DND-41 (cell line): ENCODE measurements around the gene CHIC1.

Experiments used
- CTCF ChIP-seq: IDR thresholded peaks from 2 replicates; pipeline ENCODE4 v1.5.1; 2012; ENCODE audit warnings: borderline replicate concordance, low read length, moderate library complexity, mild to moderate bottlenecking; ENCODE audit not compliant: poor library complexity, severe bottlenecking; ENCODE audit errors: extremely low read depth
- EZH2 ChIP-seq: IDR thresholded peaks from 3 replicates; pipeline ENCODE4 v1.6.1; 2012; ENCODE audit warnings: borderline replicate concordance, low read depth, mild to moderate bottlenecking, moderate library complexity, low read length, inconsistent platforms; ENCODE audit not compliant: severe bottlenecking

- TF ChIP-seq CTCF (no peak), EZH2 (no peak)
These were observed at the start of gene CHIC1 for GRCh38 chrX:73562984-73563737.
